MCF 10A (cell line): ENCODE measurements around the gene CMTM5. TPM values are rescaled to one million over a fixed set of nuclear protein-coding genes. Genes with fewer than 3 reads are reported as not detected.

Source experiments
- BruUV-seq: library from RNA; stranded (reverse); fragments of 400-500 nt; replicated peaks from 2 replicates; lab custom pipeline; 2021; lab: Mats Ljungman, UMichigan
- CTCF ChIA-PET: fragments of 300-600 bp; sonication (Branson Sonifier 250); formaldehyde crosslinking; extraction: SDS; loops from one replicate; lab custom pipeline; 2021; ENCODE audit warnings: antibody characterized with exemption, inconsistent platforms; lab: Yijun Ruan, JAX
- POLR2A ChIA-PET: fragments of 300-600, 350-650 bp; sonication (Branson Sonifier 250); formaldehyde crosslinking; extraction: SDS; loops from one replicate; lab custom pipeline; 2020; ENCODE audit warnings: antibody characterized with exemption, inconsistent platforms; lab: Yijun Ruan, JAX
- DNase-seq: peaks from one replicate; pipeline ENCODE4 v3.0.0-alpha.2; 2018; ENCODE audit not compliant: unreplicated experiment
- H3K27ac Mint-ChIP-seq: one replicate; pipeline ENCODE4 v1.8.0; 2022; ENCODE audit warnings: mild to moderate bottlenecking, low read depth, mixed read lengths; ENCODE audit not compliant: unreplicated experiment
- H3K27me3 Mint-ChIP-seq: one replicate; pipeline ENCODE4 v1.8.0; 2022; ENCODE audit warnings: mixed read lengths; ENCODE audit not compliant: insufficient read depth, unreplicated experiment
- H3K36me3 Mint-ChIP-seq: one replicate; pipeline ENCODE4 v1.8.0; 2022; ENCODE audit warnings: mild to moderate bottlenecking, moderate library complexity, mixed read lengths; ENCODE audit not compliant: insufficient read depth, unreplicated experiment
- H3K4me1 Mint-ChIP-seq: one replicate; pipeline ENCODE4 v1.8.0; 2022; ENCODE audit warnings: mixed read lengths; ENCODE audit not compliant: insufficient read depth, unreplicated experiment
- H3K4me3 Mint-ChIP-seq: one replicate; pipeline ENCODE4 v1.8.0; 2022; ENCODE audit warnings: mild to moderate bottlenecking, moderate library complexity, mixed read lengths; ENCODE audit not compliant: unreplicated experiment
- H3K9me3 Mint-ChIP-seq: one replicate; pipeline ENCODE4 v1.8.0; 2022; ENCODE audit warnings: mixed read lengths; ENCODE audit not compliant: unreplicated experiment
- intact Hi-C: fragments of 100-400 bp; cut with micrococcal nuclease; formaldehyde crosslinking; loops from 2 replicates; pipeline ENCODE4 v1.14.1; 2022
- total RNA-seq: library from RNA; stranded (reverse); gene quantifications from 2 replicates; pipeline ENCODE4 v1.2.3, GENCODE V29; 2022
- TF ChIP-seq, protein P1 (sequence below): fragments of 200-600 bp; IDR thresholded peaks from one replicate; pipeline ENCODE4 v1.8.0; 2022; ENCODE audit warnings: antibody characterized with exemption, mild to moderate bottlenecking; ENCODE audit not compliant: unreplicated experiment

The CMTM5 gene
- total RNA-seq, 1 experiment from 2014 or later = not detected

DNA sequence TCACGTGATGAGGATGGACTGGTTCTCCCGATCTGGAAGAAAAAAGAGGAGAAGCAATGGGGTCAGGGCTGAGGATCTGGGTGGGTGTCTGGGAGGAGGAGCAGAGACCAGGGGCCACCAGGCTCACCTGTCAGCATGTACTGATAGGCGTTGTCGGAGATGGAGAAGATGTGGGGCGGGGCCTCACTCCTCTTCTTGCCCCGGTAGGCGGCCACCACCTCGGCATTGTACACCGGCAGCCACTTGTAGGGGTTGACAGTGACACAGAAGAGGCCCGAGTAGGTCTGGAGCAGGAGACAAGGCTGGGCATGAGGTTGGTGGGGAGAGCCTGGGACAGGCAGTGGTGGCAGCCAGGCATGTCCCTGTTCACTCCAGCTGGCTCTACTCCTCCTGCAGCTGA is 28.2 kb downstream of the CMTM5 start:
- BruUV-seq = no TSS peak
- Mint-ChIP-seq H3K27me3 (peaks cover 81% of the 10 kb centered on the region), H3K27ac (no peak overlapping the region), H3K4me1 (no peaks in the 10 kb centered on the region), H3K9me3 (no peaks in the 10 kb centered on the region), H3K36me3 (peaks cover 6% of the 10 kb centered on the region), H3K4me3 (no peak overlapping the region)
- TF ChIP-seq, protein P1, sequence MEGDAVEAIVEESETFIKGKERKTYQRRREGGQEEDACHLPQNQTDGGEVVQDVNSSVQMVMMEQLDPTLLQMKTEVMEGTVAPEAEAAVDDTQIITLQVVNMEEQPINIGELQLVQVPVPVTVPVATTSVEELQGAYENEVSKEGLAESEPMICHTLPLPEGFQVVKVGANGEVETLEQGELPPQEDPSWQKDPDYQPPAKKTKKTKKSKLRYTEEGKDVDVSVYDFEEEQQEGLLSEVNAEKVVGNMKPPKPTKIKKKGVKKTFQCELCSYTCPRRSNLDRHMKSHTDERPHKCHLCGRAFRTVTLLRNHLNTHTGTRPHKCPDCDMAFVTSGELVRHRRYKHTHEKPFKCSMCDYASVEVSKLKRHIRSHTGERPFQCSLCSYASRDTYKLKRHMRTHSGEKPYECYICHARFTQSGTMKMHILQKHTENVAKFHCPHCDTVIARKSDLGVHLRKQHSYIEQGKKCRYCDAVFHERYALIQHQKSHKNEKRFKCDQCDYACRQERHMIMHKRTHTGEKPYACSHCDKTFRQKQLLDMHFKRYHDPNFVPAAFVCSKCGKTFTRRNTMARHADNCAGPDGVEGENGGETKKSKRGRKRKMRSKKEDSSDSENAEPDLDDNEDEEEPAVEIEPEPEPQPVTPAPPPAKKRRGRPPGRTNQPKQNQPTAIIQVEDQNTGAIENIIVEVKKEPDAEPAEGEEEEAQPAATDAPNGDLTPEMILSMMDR = no peak
- ChIA-PET CTCF (no interaction called here), POLR2A (no interaction called here)
- intact Hi-C loops = no loop called here
- DNase-seq = no peak

DNA sequence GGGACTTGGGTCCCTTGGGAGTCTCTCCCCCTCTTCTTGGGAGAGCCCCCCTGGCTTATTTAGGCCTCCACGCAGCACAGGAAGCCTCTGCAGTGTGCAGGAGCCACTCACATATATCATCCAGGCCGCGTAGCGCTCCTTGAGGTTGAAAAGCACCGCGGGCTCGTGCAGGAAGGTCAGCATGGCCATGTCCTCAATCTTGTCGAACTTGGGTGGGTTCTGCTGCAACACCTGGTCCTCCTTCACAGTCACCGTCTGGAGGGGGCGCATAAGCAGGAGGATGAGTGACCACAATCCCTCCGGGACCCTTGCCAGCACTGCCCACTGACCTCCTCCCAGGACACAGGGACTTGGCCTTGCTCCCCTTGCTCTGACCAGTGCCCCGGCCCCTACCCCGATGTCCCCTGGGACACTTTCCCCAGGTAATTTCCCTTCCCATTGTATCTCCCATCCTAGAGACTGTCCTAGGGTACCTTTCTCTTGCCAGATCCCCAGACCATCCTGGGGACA is 28.7 kb downstream of the CMTM5 start:
- BruUV-seq = no TSS peak
- Mint-ChIP-seq H3K27me3 (peaks cover 85% of the 10 kb centered on the region), H3K9me3 (no peaks in the 10 kb centered on the region), H3K4me1 (no peaks in the 10 kb centered on the region), H3K36me3 (peaks cover 4% of the 10 kb centered on the region), H3K4me3 (no peak overlapping the region), H3K27ac (no peak overlapping the region)
- no peak for DNase-seq
- ChIA-PET CTCF (interaction anchor here (1.4 kb wide), 1 partner anchor 26 kb away, joined by 5 read pairs; no protein-coding TSS in a partner anchor), POLR2A (interaction anchor here (1.0 kb wide), 1 partner anchor 11 kb away, joined by 3 read pairs; no protein-coding TSS in a partner anchor)
- TF ChIP-seq, protein P1 = no peak
- intact Hi-C loops = no loop called here

- no TSS peak for BruUV-seq
- peak; percentile 6 for DNase-seq
- Mint-ChIP-seq H3K27ac (no peak overlapping the region), H3K4me3 (no peak overlapping the region), H3K36me3 (no peaks in the 10 kb centered on the region), H3K9me3 (no peaks in the 10 kb centered on the region), H3K27me3 (peaks cover 90% of the 10 kb centered on the region), H3K4me1 (no peaks in the 10 kb centered on the region)
- ChIA-PET POLR2A (interaction anchor here (1.0 kb wide), 1 partner anchor 12 kb away, joined by 3 read pairs; no protein-coding TSS in a partner anchor), CTCF (interaction anchor here (1.4 kb wide), 1 partner anchor 26 kb away, joined by 5 read pairs; no protein-coding TSS in a partner anchor)
- intact Hi-C loops = no loop called here
- TF ChIP-seq, protein P1 = no peak
Observed at GRCh38 chr14:23406244-23406643, 29.4 kb downstream of the CMTM5 start.

DNA sequence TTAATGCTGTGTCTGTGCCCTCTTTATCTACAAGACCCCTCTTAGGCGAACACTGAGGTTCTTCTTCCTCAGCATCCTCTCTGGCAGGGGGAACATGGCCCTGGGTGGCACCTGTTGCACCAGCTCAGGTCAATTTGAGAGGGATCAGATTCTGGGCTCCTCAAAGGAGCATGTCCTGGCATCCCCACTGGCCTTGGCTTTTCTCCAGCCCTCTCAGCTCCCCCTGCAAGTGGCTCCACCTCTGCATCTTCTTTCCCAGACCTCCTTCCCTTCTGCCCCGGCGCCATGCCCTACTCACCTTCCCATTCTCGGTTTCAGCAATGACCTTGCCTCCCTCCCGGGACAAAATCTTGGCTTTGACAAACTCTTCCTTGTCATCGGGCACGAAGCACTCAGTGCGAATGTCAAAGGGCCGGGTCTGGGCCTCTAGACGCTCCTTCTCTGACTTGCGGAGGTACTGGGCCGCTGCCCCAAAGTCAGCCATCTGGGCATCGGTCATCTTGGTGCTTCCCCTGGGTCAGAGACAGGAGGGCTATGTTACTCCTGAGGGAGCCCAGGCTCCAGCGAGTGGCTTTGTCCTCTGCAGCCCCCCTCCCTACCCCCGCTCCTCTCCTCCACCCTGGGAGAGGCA is 30.0 kb downstream of the CMTM5 start:
- intact Hi-C loops = no loop called here
- no TSS peak for BruUV-seq
- Mint-ChIP-seq H3K9me3 (no peaks in the 10 kb centered on the region), H3K27me3 (peaks cover 86% of the 10 kb centered on the region), H3K36me3 (no peaks in the 10 kb centered on the region), H3K27ac (no peak overlapping the region), H3K4me3 (no peak overlapping the region), H3K4me1 (no peaks in the 10 kb centered on the region)
- TF ChIP-seq, protein P1 = no peak
- ChIA-PET POLR2A (interaction anchor here (1.0 kb wide), 1 partner anchor 12 kb away, joined by 3 read pairs; no protein-coding TSS in a partner anchor), CTCF (interaction anchor here (1.4 kb wide), 1 partner anchor 27 kb away, joined by 5 read pairs; no protein-coding TSS in a partner anchor)
- DNase-seq = no peak
